Measurements from ENCODE around the gene MARCKS.

The MARCKS gene, protein sequence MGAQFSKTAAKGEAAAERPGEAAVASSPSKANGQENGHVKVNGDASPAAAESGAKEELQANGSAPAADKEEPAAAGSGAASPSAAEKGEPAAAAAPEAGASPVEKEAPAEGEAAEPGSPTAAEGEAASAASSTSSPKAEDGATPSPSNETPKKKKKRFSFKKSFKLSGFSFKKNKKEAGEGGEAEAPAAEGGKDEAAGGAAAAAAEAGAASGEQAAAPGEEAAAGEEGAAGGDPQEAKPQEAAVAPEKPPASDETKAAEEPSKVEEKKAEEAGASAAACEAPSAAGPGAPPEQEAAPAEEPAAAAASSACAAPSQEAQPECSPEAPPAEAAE

DNA sequence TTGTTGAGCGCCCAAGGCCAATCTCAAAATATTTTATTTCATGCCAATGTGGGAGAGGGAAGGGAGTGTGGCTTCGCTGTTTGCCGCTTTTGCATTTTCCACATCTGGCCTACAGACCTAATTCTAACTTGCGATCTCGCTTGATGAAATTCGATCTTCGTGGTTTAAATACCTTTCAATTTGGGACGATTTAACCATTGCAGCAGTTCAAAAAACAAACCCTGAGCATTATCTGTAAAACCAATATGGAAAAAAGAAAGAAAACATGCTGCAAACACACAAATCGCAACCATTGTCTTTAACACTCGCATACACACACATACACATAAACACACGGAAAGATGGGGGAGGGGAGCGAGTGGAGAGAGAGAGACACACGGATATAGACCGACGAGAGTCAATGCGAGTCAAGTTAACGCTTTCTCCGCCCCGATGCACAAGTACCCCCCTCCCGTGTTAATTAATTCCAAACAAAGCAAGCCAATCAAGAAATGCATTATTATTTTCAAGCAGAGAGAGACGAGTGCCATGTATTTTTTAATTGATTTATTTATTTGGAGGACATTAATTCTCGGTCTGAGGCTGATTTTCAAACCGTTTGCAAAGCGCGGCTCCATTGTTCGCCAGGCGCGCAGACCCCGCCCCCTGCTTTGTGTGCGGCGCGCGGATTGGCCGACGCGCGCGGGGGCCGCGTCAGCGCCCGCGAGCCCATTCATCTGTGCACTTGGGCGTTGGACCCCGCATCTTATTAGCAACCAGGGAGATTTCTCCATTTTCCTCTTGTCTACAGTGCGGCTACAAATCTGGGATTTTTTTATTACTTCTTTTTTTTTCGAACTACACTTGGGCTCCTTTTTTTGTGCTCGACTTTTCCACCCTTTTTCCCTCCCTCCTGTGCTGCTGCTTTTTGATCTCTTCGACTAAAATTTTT, at the start of gene MARCKS:
Gene MARCKS (plus strand): TSS at position 721 of the 931 bp plus-strand sequence. CDS start 401 bp downstream, outside the sequence.
- peak; percentile 26 to 39 for DNase-seq

DNA sequence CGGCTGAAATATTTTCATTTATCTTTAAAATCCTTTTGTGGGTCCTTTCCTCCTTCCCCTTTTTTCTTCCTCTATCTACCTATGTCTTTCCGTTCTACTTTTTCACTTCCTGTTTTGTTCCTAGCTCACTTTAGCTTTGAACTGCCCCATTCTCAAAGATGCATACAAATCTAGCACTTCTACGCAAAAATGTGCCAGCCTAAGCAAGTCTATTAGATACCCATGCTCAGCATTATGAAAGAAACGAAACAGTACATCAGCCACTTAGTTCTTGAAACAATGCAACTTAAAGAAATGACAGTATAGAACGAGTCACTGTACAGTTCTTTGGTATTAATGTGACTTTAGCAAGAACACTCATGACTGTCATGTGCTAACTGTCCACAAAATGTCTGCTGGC, 47.3 kb upstream of the MARCKS start:
- peak; percentile 34 to 63 for DNase-seq

DNA sequence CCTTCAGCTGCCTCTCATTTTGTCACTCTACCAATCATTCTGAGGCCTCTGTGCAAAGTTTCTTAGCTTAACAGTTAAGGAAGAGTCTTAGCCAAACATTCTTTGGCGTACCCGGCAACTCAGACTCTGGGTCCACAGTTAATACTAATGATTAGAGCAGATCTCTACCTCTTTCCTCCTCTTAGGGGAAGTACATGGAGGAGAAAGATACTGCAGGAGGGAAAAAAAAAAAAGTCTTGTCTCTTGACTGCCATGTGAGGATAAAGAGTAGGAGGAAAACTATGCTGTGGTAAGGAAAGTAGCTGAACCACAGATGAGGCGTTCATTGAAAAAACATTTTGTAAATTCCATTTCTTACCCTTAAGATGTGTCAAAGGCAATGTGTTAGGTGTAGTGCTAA, 44.0 kb upstream of the MARCKS start:
- no peak for DNase-seq

DNA sequence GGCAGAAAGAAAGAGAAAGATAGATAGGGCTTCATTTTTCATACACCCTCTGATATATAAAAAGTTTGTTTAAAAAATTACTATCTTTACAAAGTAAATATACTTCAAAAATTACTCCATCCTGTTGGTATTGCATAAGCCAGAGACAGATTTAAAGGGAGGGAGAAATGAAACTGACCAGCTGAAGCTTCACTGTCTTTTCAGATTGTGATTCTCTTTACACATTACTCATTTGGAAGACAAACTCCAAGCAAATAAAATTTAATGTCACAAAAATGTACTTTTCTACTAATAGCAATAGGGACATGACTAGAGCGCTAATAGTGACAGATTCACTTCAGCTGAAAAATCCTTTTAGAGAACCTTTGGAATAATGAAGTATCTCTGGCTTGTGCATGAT, 38.6 kb upstream of the MARCKS start:
- DNase-seq = no peak

DNA sequence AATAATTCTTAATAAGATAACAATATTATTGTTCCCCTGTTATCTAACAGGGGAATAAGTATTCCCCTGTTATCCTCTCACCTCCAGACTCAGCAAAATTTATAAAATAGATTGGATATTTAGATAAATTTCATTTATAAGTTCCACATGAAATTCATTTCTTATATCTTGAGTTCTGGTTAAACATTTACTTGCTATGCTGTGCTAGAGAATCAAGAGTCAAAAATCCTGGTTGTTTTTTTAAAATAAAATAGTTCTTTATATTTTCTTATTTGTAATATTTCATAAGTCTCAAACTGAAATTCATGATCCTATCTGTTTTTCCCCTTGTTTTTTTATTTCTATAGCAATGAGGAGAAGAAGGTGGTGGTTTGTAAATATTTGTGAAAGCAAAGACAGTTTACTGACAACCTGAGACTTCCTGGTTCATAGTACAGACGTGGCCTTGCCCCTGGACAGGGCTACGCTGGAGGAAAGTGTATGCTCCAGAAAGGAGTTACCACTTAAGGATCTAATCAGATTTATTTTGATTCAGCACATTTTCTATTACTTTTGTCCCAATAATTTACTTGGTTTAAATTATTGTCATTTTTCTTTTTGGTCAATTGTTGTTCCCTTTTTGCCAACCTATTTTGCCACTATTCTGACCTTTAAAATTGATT, 37.8 kb upstream of the MARCKS start:
- DNase-seq = no peak

DNA sequence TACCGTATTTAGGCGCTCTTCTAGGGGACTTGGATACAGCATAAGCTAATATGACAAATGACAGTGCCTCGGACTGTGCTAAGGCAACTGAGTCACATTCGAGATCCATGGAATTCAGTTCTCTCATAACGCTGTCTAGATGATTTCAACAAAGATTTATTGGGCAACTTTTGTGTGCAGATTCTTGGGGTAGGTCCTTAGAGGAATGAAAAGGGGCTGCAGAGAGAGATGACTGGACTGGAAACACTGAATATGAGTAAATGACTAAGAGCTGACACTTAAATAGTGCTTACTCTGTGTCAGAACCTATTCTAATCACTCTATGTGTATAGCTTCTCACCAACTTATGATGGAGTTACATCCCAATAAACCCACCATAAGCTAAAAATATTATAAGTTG, 36.4 kb upstream of the MARCKS start:
- DNase-seq = no peak

DNA sequence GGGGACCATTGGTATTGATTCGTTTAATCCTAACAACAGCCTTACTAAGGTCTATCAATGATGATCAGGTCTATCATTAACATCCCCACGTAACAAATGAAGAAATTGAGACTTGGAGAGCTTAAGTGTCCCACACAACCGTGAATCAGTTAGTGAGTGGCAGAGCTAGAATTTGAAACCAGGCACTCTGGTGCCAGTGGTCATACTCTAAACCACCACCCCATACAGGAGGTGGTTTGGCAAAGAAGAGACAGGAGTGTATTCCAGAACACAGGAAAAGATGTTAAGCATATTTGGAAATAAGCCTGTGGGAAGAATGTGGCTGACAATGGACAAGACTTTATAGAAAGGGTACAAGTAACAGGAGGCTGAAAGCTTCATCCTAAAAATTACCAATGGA, 35.7 kb upstream of the MARCKS start:
- no peak for DNase-seq

DNA sequence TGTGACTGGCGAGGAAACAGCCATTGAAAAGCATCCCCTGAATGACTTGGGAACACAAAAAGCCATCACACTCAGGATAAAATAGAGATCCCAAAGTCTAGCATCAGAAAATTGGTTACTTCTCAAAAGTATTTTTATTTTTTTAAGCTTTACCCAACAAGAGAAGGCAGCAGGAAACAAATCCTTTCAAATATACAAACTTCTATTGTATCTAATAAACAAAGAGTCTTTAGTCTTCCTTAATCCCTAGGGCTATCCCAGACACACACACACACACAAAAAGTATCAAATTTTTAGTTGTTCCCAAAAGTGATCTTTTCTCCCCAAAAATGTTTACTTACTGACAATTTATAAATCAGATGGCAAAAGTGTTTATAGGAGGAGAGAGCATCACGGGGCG, 33.2 kb upstream of the MARCKS start:
- DNase-seq = no peak

DNA sequence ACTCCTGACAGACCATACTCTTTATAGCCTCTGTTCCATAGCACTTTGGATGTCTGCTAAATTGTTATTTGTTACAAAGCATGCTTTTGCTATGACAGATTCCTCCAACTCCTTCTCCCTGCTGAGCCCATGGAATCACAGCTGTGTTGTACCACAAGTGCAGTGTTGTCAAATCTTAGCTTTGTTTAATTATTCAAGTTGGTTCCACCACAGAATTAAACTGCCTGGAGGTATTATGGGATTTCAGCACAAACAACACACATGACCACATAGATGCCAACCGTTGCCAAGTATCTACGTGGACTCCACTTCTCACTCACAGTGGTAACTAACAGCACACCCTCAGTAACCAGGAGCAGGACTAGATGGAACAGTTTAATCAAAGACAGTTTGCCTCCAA, 32.7 kb upstream of the MARCKS start:
- no peak for DNase-seq

DNA sequence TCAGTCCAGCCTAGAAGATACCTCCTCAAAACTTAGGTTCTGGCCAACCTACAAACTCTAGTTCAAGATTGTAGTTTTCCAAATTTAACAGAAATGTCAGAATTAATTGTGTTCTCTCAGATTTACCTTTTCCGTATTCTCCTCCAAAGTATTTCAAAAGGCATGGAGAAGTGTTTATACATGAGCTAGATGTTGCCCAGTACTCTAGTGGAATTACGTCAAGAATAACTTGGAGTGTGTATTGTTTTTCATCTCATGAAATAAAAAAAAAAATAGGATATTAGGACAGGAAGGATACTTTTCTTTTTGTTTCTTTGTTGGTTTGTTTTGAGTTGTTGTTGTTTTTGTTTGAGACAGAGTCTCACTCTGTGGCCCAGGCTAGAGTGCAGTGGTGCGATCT, 32.3 kb upstream of the MARCKS start:
- DNase-seq = no peak

DNA sequence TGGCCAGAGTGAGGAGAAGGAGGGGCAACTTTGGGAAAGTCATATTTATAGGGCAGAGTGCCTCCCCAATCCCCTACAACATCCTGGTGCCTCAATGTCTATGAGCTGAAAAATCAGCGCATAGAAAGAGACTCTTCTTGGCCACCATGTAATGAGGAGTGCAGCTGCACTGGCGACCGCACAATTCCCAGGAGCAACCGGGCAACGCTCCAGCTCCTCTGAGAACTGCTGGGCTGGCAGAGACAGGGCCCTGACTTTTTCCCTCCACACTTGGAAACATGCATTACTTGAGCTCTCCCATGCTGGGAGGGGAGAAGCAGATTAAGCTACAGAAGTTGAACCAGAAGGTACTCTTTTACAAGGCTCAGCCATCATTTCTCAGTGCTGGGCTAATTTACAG, 31.4 kb upstream of the MARCKS start:
- DNase-seq = no peak

DNA sequence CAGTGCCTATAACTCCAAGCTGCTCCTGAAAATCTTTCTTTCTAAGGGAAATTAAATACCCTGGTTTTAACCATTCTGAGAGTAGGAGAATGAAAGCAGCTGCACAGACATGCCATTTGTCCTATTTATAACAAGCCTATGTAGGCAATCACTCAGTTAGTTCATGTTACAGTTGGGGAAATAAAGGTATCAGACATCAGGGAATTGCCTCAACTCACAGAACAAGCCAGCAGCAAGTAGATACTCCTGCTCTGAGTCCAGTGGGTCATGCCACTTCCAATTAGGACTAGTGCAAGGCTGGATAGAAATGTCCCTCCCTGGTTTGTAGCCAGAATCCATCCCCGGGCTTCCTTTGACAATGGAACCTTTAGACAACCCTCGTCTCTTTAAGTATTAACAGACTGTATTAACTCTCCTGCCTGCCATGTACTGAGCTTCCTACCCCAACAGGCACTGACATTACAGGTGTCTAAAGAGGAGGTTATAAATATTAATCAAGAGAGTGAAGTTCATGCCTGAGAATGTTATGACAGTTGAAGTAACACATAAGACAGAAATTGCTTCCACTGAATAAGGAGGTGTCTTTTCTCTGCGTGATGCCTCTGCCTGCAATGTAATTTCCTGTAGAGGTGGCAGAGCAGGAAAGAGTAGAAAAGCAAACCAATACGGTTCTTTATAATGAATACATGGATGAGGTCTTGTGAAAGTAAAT, 28.0 kb upstream of the MARCKS start:
- DNase-seq = no peak

DNA sequence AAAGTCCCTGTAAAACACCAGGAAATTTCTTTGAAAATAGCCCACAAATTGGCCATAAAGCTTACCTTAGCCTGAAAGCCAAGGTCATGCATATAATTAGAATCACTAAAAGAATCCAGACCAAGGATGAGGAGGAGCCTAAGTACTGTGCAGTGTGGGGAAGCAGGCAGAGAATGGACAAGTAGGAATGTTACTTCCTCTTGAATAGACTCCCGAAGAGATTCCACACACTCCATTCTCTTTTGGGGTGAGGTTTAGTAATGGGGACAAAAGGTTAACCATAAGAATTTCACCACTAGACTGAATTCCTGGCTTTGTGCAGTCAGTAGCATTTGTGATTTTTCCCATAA, 27.5 kb upstream of the MARCKS start:
- DNase-seq = no peak

DNA sequence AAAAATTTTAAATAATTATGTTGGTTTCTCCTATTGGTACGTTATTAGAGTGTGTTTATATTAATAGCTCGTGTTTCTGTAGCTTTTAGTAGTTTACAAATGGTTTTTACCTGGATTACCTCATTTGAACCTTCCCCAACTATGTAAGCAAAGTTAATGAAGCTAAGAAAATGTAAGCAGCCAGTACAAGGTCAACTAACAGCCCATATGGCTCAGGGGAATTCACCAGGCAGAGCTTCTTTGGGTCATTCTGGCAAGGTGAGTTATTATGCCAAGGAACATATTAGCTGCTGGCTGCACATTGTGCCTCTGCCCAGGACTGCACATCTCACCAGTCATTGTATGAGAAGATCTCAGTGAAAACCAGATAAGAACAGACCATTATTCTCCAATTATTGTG, 27.0 kb upstream of the MARCKS start:
- no peak for DNase-seq

DNA sequence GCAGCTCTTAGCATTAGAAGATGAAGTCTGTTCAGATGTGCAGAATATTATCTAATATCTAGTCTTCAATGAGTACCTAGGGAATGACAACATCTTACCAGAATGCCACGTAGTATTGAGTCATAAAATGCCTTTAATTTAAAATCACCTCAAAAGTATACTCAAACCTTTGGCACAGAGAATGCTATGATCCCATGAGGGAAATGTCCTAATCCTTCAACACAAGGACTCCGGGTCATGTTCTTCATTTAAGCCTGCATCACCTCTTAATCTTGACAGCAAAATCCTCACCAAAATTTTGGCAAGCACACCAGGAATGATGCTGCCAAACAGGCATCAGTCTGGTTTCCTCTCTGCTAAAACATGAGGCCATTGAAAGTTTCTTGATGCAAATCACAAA, 23.6 kb upstream of the MARCKS start:
- DNase-seq = no peak

DNA sequence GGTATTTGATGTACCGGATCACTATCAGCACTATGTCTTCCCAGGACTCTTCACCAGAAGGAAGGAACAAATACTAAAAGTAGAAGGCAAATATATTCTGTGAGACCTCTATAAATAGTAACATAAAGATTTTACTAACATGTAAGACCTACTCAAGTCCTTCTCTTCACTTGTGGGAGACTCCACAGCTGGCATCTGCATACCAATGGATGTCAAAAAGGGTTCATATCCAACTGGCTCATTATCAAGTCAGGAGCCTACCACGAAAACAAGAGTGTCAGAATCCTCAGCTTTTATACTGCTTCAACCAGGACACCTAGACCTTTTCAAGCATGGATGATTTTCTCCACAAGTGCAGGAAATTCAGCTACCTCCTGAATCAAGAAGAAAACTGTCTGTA, 20.0 kb upstream of the MARCKS start:
- DNase-seq = no peak

DNA sequence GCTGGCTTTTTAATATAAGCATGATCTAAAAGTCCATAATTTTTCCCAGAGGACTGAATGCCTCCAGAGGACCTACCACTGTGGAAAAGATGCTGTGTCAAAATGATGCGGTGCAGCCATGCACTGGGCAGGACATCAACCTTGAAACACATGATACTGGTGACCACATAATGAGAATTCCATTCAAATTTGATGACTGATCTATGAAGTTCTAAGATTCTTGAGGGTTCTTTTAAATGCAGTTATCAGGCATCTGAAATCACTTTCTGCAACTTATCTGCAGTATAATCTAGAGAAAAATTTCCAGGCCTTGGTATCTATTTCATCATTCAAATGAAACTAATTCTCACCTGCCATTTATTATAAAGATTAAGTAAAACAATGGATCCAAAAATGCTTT, 15.0 kb upstream of the MARCKS start:
- DNase-seq = no peak

DNA sequence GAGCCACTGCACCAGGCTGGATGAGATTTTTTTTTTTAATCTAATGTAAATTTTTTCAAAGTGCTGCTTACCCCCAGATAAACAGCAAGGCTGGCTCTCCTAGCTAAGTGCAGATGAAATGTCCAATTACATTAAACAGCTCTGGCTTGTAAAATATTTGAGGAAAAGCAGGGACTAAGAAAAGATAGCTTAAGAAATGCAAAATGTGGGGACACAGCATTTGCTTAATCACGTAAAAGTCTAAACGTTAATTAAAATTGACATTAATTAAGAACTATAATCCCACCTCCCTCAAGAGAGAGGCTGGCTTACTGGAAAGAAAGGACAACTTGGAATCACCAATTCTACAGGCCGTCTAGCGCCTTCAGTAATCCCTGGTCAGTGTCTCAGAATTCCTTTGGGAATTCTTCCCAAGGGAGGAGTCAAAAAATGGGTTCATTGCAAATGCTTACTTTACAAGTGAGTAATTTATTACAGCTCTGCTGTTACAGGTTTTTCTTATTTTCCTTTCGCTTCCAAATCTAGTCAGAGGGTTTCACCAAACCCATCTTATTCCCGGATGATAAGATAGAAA, 13.6 kb upstream of the MARCKS start:
- DNase-seq = no peak

DNA sequence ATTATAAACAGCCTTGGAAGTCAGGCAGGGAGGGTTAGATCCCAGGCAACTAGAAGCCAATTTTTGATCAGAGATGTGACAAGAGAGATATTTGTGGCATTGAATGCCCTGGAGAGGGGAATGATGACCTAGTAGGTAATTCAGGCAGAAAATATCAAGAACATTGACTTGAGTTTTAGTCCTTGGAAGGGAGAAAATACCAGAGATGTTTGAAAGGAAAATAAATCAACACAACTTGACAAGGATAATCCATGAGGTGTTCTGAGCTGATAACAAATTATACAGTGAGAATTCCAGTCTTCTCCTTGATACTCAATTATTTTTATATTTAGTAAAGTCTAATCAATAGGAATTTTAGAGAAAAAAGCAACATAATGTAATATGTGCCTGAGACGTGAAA, 10.6 kb upstream of the MARCKS start:
- no peak for DNase-seq

DNA sequence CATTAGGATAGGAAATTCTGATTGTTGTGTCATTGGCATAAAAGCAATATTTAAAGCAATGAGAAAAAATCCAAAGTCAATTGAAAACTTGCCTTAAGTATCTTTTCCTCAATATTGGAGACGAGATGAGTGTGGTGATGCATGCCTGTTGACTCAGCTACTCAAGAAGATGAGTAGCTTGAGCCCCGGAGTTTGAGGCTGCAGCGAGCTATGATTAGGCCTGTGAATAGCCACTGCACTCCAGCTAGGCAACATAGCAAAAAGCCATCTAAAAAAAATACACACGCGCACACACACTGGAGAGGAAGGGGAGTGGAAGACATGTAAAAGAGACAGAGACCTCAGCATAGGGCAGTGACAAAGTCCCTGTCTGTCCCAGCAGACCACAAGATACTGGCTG, 9.7 kb upstream of the MARCKS start:
- DNase-seq = no peak

DNA sequence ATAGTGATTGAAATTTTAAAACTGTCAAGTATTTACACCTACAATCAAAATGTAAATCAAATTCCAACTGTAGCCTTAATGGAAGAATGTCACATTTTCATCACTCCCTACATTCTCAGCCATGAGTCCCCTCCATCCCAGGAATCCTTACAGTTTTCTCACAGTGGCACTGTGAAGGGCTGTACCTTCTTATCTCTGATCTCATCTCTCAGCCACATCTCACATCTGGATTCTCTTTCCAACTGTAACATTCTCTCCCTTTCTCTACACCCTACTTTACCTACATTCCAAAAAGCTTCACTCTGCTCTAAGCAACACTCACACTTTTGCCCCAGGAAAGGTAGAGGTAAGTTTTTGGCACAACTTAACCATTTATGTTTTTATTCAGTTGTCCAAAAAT, 8.9 kb upstream of the MARCKS start:
- DNase-seq = no peak

DNA sequence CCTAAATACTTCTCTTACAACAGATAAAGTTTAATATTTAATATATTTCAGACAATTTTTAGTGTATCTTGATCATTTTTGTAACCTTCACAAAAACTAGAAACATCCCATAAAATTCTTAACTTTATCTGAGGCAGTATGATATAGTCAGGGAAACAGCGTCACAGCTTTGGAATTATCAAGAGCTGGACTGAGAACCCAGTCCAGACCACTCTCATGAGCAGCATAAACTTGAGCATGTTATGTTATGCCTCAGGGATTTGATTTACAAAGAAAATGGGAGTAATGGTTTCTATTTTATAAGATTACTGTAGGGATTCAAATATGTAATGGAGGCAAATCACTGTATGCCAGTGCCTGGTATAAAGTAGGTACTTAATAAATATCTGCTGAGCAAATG, 8.3 kb upstream of the MARCKS start:
- DNase-seq = no peak

DNA sequence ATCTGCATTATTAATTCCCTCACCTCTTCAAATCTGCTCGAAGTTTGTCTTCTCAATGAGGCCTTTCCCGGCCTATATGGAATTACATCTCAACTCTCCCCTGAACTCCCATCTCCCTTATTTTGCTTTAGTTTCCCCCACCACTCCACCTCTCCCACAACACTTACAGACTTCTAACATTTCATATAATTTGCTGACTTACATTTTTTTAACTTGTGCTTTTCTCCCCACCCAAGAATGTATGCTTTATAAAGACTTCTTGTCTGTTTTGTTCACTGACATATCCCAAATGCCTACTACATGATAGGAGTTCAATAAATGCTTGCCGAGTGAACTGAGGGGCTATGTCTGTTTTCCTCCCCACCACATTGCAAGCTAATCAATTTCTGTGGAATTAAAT, 3.9 kb upstream of the MARCKS start:
- no peak for DNase-seq
